Measurements from ENCODE around the gene RAPGEF1. TPM values are rescaled to one million over a fixed set of nuclear protein-coding genes. Genes with fewer than 3 reads are reported as not detected.
A peak's percentile ranks its signal among the peaks of the same experiment; 100 is the strongest.

Gene RAPGEF1
- total and polyA plus RNA-seq, 2 of the 13 experiments (the other 11 are each of a cell fraction or from before 2014, with no cell fraction given), result 21.2 to 38.9 TPM

GRCh38 chr9:131546336-131547084 lies 193.4 kb downstream of the RAPGEF1 start (continued):
- no peak for TF ChIP-seq ZNF567 (CRISPR knock-in tag; IDR thresholded peaks at IDR 0.05; ENCODE audit: borderline replicate concordance)
- no peak for TF ChIP-seq AKAP8 (CRISPR knock-in tag; IDR thresholded peaks at IDR 0.05)
- no peak for TF ChIP-seq ZBTB14 (CRISPR knock-in tag; IDR thresholded peaks at IDR 0.05)
- TF ChIP-seq FOXO4 (CRISPR knock-in tag; conservative IDR thresholded peaks at IDR 0.05), result no peak
- no peak for TF ChIP-seq THAP8 (CRISPR knock-in tag; IDR thresholded peaks at IDR 0.05; ENCODE audit: borderline replicate concordance)
- TF ChIP-seq PHF21A (CRISPR knock-in tag; IDR thresholded peaks at IDR 0.05), result peak; percentile 68; the same call in 1 of the 2 replicates
- TF ChIP-seq TCF7L2 (IDR thresholded peaks at IDR 0.05; ENCODE audit: low read depth, low read length), result no peak
- no peak for TF ChIP-seq ZNF136 (CRISPR knock-in tag; IDR thresholded peaks at IDR 0.05; ENCODE audit: low read depth)
- peak in 1 of 2 experiments; percentile 23; a peak in 1 of 4 replicates for TF ChIP-seq KLF16 (CRISPR knock-in tag; IDR thresholded peaks at IDR 0.05)
- TF ChIP-seq ZNF614 (CRISPR knock-in tag; IDR thresholded peaks at IDR 0.05; ENCODE audit: borderline replicate concordance), result no peak
- no peak for TF ChIP-seq GATA4 (IDR thresholded peaks at IDR 0.05; ENCODE audit: borderline replicate concordance, low read depth)
- no peak for TF ChIP-seq CEBPZ (IDR thresholded peaks at IDR 0.05; ENCODE audit: low read length)
- TF ChIP-seq NR2F6 (IDR thresholded peaks at IDR 0.05), result 0 out of 2 replicates have a peak, but pooled peaks have one; percentile 30
- peak; percentile 29; the same call in 1 of the 2 replicates for TF ChIP-seq NR2F6 (CRISPR knock-in tag; IDR thresholded peaks at IDR 0.05)
- TF ChIP-seq YY1 (IDR thresholded peaks at IDR 0.05; ENCODE audit: insufficient read depth, insufficient replicate concordance, low read depth, low read length), result peak; percentile 16
- TF ChIP-seq PTBP1 (IDR thresholded peaks at IDR 0.05; ENCODE audit: low read depth, low read length, poor library complexity, severe bottlenecking), result no peak
- no peak for TF ChIP-seq ZNF296 (CRISPR knock-in tag; conservative IDR thresholded peaks at IDR 0.05)
- TF ChIP-seq ARID4A (CRISPR knock-in tag; IDR thresholded peaks at IDR 0.05; ENCODE audit: borderline replicate concordance), result 0 out of 2 replicates have a peak, but pooled peaks have one; percentile 8
